Forelimb muscle (tissue), 1 donor: Measurements from ENCODE around the gene PRND. TPM values are rescaled to one million over a fixed set of nuclear protein-coding genes. Genes with fewer than 3 reads are reported as not detected.

ENCODE experiments used
- polyA plus RNA-seq: library from polyadenylated mRNA; unstranded; fragments of 120-200 nt; gene quantifications from one replicate; pipeline ENCODE4 v1.2.1, GENCODE V29; 2013; ENCODE audit not compliant: insufficient read length

PRND gene
- polyA plus RNA-seq, 1 donor, result 44.4 TPM

Other genes starting within 250 kb of the PRND start
- gene PRNP, start 35.5 kb upstream of the PRND start, polyA plus RNA-seq, result 93.7 TPM
- gene RASSF2, start 101.7 kb downstream of the PRND start, polyA plus RNA-seq, result 29.5 TPM